Sigmoid colon (tissue), 7 donors: ENCODE data around the gene SHH. TPM values are rescaled to one million over a fixed set of nuclear protein-coding genes. Genes with fewer than 3 reads are reported as not detected.

Experiments
- DNase-seq: peaks from one replicate; pipeline ENCODE4 v3.0.0-alpha.2; 2019
- H3K27ac ChIP-seq, 4 donors: fragments of 200-600 bp; sonication (generic); one replicate each; pipeline ENCODE4 v1.5.1; 2016 to 2019; ENCODE audit warnings: mild to moderate bottlenecking in 1 of 4
- H3K27me3 ChIP-seq, 3 donors: fragments of 200-600 bp; sonication (generic); one replicate each; pipeline ENCODE4 v1.5.1; 2019; ENCODE audit warnings: mild to moderate bottlenecking in 1 of 3
- H3K36me3 ChIP-seq, 4 donors: fragments of 200-600 bp; sonication (generic); one replicate each; pipeline ENCODE4 v1.5.1; 2016 to 2019
- H3K4me1 ChIP-seq, 4 donors: fragments of 200-600 bp; sonication (generic); one replicate each; pipeline ENCODE4 v1.5.1; 2017 to 2019
- H3K4me3 ChIP-seq, 4 donors: fragments of 200-600 bp; sonication (generic); one replicate each; pipeline ENCODE4 v1.5.1; 2017 to 2019; ENCODE audit warnings: mild to moderate bottlenecking in 2 of 4, moderate library complexity in 1 of 4
- H3K9me3 ChIP-seq, 4 donors: fragments of 200-600 bp in 3 of 4; sonication (generic) in 3 of 4; one replicate each; pipeline versions ENCODE4 v1.5.1 to v1.6.1; 2013 to 2019
- CTCF ChIP-seq, 4 experiments: fragments of 450-650 bp in 3 of 4; fragments of 200-600 bp in 1 of 4; IDR thresholded peaks; one replicate each; pipeline ENCODE4 v1.5.1; 2016 to 2019; ENCODE audit warnings: antibody characterized with exemption in 4 of 4, mild to moderate bottlenecking in 3 of 4, moderate library complexity in 2 of 4
- EP300 ChIP-seq, 4 donors: sonication (generic); formaldehyde crosslinking; IDR thresholded peaks; one replicate each; pipeline ENCODE4 v1.6.1; 2017; ENCODE audit warnings: antibody characterized with exemption in 4 of 4
- POLR2A ChIP-seq, 2 donors: fragments of 450-650 bp; IDR thresholded peaks; one replicate each; pipeline ENCODE4 v1.6.1; 2016; ENCODE audit warnings: antibody characterized with exemption in 2 of 2, mild to moderate bottlenecking in 2 of 2, moderate library complexity in 2 of 2
- POLR2AphosphoS5 ChIP-seq, 4 donors: sonication (generic); formaldehyde crosslinking; IDR thresholded peaks; one replicate each; pipeline ENCODE4 v1.6.1; 2017; ENCODE audit warnings: antibody characterized with exemption in 4 of 4
- WGBS, 2 donors: extraction: QIAGEN DNeasy Blood & Tissue Kit; methylation state at CpG; one replicate each; pipeline ENCODE4 v1.1.7; 2013; 5-methylcytosine and 5-hydroxymethylcytosine counted together
- intact Hi-C: fragments of 100-400 bp; cut with DNase I; formaldehyde crosslinking; loops from one replicate; pipeline ENCODE4 v1.15.1; 2023
- polyA plus RNA-seq, 3 donors: library from polyadenylated mRNA; stranded (reverse); fragments of 200-250 nt; gene quantifications; one replicate each; pipeline ENCODE4 v1.2.3, GENCODE V29; 2013
- total RNA-seq, 4 donors: library from RNA; depleted of rRNA; stranded (reverse); fragments of >200 nt; gene quantifications; one replicate each; pipeline ENCODE4 v1.1.0, GENCODE V29; 2016
- donor health status: healthy with polysubstance abuse.
- donor health status: Bipolar disorder and iron deficiency.
- donor health status: healthy.

Gene SHH
- total and polyA plus RNA-seq, 7 donors, result 0.46 to 1.8 (median 0.60) TPM; not detected in 4

GRCh38 chr7:155858521-155859061 lies 46.3 kb upstream of the SHH start:
- intact Hi-C loops, result no loop called here
- peak; percentile 19 for DNase-seq
- WGBS, 2 donors, result 39 to 72% methylated on average over 3 of the region's 3 CpGs

GRCh38 chr7:155857141-155857540 lies 44.9 kb upstream of the SHH start:
- 92 to 94% methylated on average over 3 of the region's 3 CpGs for WGBS, 2 donors

More at GRCh38 chr7:155858521-155859061, 46.3 kb upstream of the SHH start:
- H3K36me3 ChIP-seq, result no peaks in the 10 kb centered on the region
- H3K4me1 ChIP-seq, result no peaks in the 10 kb centered on the region
- no peak for TF ChIP-seq EP300 (IDR thresholded peaks at IDR 0.05)
- TF ChIP-seq POLR2AphosphoS5 (IDR thresholded peaks at IDR 0.05), result no peak
- no peak for TF ChIP-seq POLR2A (IDR thresholded peaks at IDR 0.05)
- no peak for TF ChIP-seq CTCF (IDR thresholded peaks at IDR 0.05)
- H3K27ac ChIP-seq, result no peak overlapping the region
- no peak overlapping the region for H3K4me3 ChIP-seq
- peaks cover 0 to 30% (median 0%) of the 10 kb centered on the region in 3 donors for H3K27me3 ChIP-seq
- H3K9me3 ChIP-seq, result no peaks in the 10 kb centered on the region

GRCh38 chr7:155856656-155857055 lies 44.4 kb upstream of the SHH start:
- H3K36me3 ChIP-seq, result no peaks in the 10 kb centered on the region
- TF ChIP-seq EP300 (IDR thresholded peaks at IDR 0.05) (no peak), POLR2AphosphoS5 (IDR thresholded peaks at IDR 0.05) (no peak), POLR2A (IDR thresholded peaks at IDR 0.05) (no peak), CTCF (IDR thresholded peaks at IDR 0.05) (no peak)
- no peaks in the 10 kb centered on the region for H3K9me3 ChIP-seq
- intact Hi-C loops, result no loop called here
- peaks cover 0 to 15% (median 0%) of the 10 kb centered on the region in 3 donors for H3K27me3 ChIP-seq
- H3K4me3 ChIP-seq, result no peak overlapping the region
- no peak overlapping the region for H3K27ac ChIP-seq
- WGBS, 2 donors, result 89 to 95% methylated on average over 3 of the region's 3 CpGs
- no peak for DNase-seq
- no peaks in the 10 kb centered on the region for H3K4me1 ChIP-seq

More at GRCh38 chr7:155857141-155857540, 44.9 kb upstream of the SHH start:
- no peak for TF ChIP-seq CTCF (IDR thresholded peaks at IDR 0.05)
- TF ChIP-seq EP300 (IDR thresholded peaks at IDR 0.05), result no peak
- TF ChIP-seq POLR2A (IDR thresholded peaks at IDR 0.05), result no peak
- TF ChIP-seq POLR2AphosphoS5 (IDR thresholded peaks at IDR 0.05), result no peak
- Histone ChIP-seq H3K4me3 (no peak overlapping the region), H3K27ac (no peak overlapping the region), H3K36me3 (no peaks in the 10 kb centered on the region), H3K4me1 (no peaks in the 10 kb centered on the region), H3K9me3 (no peaks in the 10 kb centered on the region), H3K27me3 (peaks cover 0 to 20% (median 0%) of the 10 kb centered on the region in 3 donors)
- DNase-seq, result peak; percentile 20
- intact Hi-C loops, result no loop called here

- Histone ChIP-seq H3K4me3 (no peak overlapping the region), H3K27me3 (peaks cover 0 to 7% (median 0%) of the 10 kb centered on the region in 3 donors), H3K4me1 (no peaks in the 10 kb centered on the region), H3K9me3 (no peaks in the 10 kb centered on the region), H3K27ac (no peak overlapping the region), H3K36me3 (no peaks in the 10 kb centered on the region)
- DNase-seq, result peak; percentile 28
- intact Hi-C loops, result no loop called here
- TF ChIP-seq CTCF (IDR thresholded peaks at IDR 0.05), result no peak
- no peak for TF ChIP-seq POLR2A (IDR thresholded peaks at IDR 0.05)
- TF ChIP-seq EP300 (IDR thresholded peaks at IDR 0.05), result no peak
- no peak for TF ChIP-seq POLR2AphosphoS5 (IDR thresholded peaks at IDR 0.05)
- WGBS, 2 donors, result 65 to 84% methylated on average over 5 of the region's 5 CpGs
Observed at GRCh38 chr7:155852426-155853301, 40.4 kb upstream of the SHH start.
